HepG2 (cell line): Measurements from ENCODE around the gene ERC1. TPM values are rescaled to one million over a fixed set of nuclear protein-coding genes. Genes with fewer than 3 reads are reported as not detected.

Source experiments
- AHR ChIP-seq: IDR thresholded peaks from 2 replicates; pipeline ENCODE4 v1.6.1; 2018; ENCODE audit warnings: missing genetic modification reagents, missing compliant biosample characterization
- ARID2 ChIP-seq: sonication (generic); formaldehyde crosslinking; IDR thresholded peaks from 2 replicates; pipeline ENCODE4 v1.8.1; 2022; ENCODE audit warnings: mild to moderate bottlenecking, missing genetic modification reagents, borderline replicate concordance
- ARNTL ChIP-seq: sonication (generic); formaldehyde crosslinking; IDR thresholded peaks from 2 replicates; pipeline ENCODE4 v1.4.0; 2020; ENCODE audit warnings: mild to moderate bottlenecking, missing genetic modification reagents
- ATAD3A ChIP-seq: sonication (generic); formaldehyde crosslinking; IDR thresholded peaks from 2 replicates; pipeline ENCODE4 v1.4.0; 2020; ENCODE audit warnings: missing genetic modification reagents
- GZF1 ChIP-seq: sonication (generic); formaldehyde crosslinking; IDR thresholded peaks from 2 replicates; pipeline ENCODE4 v1.5.1; 2020; ENCODE audit warnings: mild to moderate bottlenecking, missing genetic modification reagents
- MIER2 ChIP-seq: IDR thresholded peaks from 2 replicates; pipeline ENCODE4 v1.6.1; 2016; ENCODE audit warnings: missing biosample characterization, missing genetic modification reagents
- MLLT10 ChIP-seq: sonication (generic); formaldehyde crosslinking; IDR thresholded peaks from 2 replicates; pipeline ENCODE4 v1.4.0; 2020; ENCODE audit warnings: missing genetic modification reagents
- MTF2 ChIP-seq: sonication (generic); formaldehyde crosslinking; IDR thresholded peaks from 2 replicates; pipeline ENCODE4 v1.5.0; 2020; ENCODE audit warnings: missing genetic modification reagents, borderline replicate concordance
- NCOA2 ChIP-seq: sonication (generic); formaldehyde crosslinking; IDR thresholded peaks from 2 replicates; pipeline ENCODE4 v1.8.0; 2022; ENCODE audit warnings: inconsistent platforms
- NR2F1 ChIP-seq, 2 experiments: fragments of 450-650 bp in 1 of 2; formaldehyde crosslinking in 1 of 2; IDR thresholded peaks; 2 replicates each; pipeline versions ENCODE4 v1.5.0 to v1.6.1; 2016 to 2020; ENCODE audit warnings: mild to moderate bottlenecking in 1 of 2, missing compliant biosample characterization in 1 of 2, missing genetic modification reagents in 1 of 2, moderate library complexity in 1 of 2
- NR3C1 ChIP-seq: sonication (generic); formaldehyde crosslinking; IDR thresholded peaks from 2 replicates; pipeline ENCODE4 v1.4.0; 2020; ENCODE audit warnings: missing genetic modification reagents
- PITX1 ChIP-seq: sonication (generic); formaldehyde crosslinking; IDR thresholded peaks from 2 replicates; pipeline ENCODE4 v1.5.1; 2020; ENCODE audit warnings: mild to moderate bottlenecking, missing genetic modification reagents
- SCMH1 ChIP-seq: sonication (generic); formaldehyde crosslinking; IDR thresholded peaks from 2 replicates; pipeline ENCODE4 v1.9.0; 2021; ENCODE audit warnings: missing genetic modification reagents, mild to moderate bottlenecking, borderline replicate concordance
- SKI ChIP-seq: fragments of 450-650 bp; IDR thresholded peaks from one replicate; pipeline ENCODE4 v1.6.1; 2018; ENCODE audit warnings: mild to moderate bottlenecking; ENCODE audit not compliant: partially characterized antibody
- SP5 ChIP-seq: IDR thresholded peaks from 2 replicates; pipeline ENCODE4 v1.6.1; 2016; ENCODE audit warnings: low read depth, borderline replicate concordance
- XBP1 ChIP-seq: sonication (generic); formaldehyde crosslinking; IDR thresholded peaks from 2 replicates; pipeline ENCODE4 v1.5.0; 2020; ENCODE audit warnings: missing genetic modification reagents
- ZBTB38 ChIP-seq: sonication (generic); formaldehyde crosslinking; IDR thresholded peaks from 2 replicates; pipeline ENCODE4 v1.5.1; 2020; ENCODE audit warnings: mild to moderate bottlenecking, missing genetic modification reagents
- ZBTB8A ChIP-seq: sonication (generic); formaldehyde crosslinking; IDR thresholded peaks from 2 replicates; pipeline ENCODE4 v1.4.0; 2020; ENCODE audit warnings: mild to moderate bottlenecking, low read depth, missing genetic modification reagents, borderline replicate concordance
- ZNF101 ChIP-seq: sonication (generic); formaldehyde crosslinking; IDR thresholded peaks from 2 replicates; pipeline ENCODE4 v1.4.0; 2020; ENCODE audit warnings: mild to moderate bottlenecking, low read depth, missing genetic modification reagents, borderline replicate concordance
- ZNF737 ChIP-seq: sonication (generic); formaldehyde crosslinking; IDR thresholded peaks from 2 replicates; pipeline ENCODE4 v1.5.0; 2020; ENCODE audit warnings: missing genetic modification reagents, mild to moderate bottlenecking, borderline replicate concordance
- ZNF788 ChIP-seq: sonication (generic); formaldehyde crosslinking; IDR thresholded peaks from 2 replicates; pipeline ENCODE4 v1.5.0; 2020; ENCODE audit warnings: mild to moderate bottlenecking, missing genetic modification reagents, borderline replicate concordance
- polyA plus RNA-seq, 8 experiments: library from polyadenylated mRNA; depleted of rRNA in 3 of 8; stranded (reverse) in 7 of 8; unstranded in 1 of 8; fragments of >200 nt; fragmentation: Illumina TruSeq in 4 of 8; extraction: Trizol in 4 of 8; gene quantifications; 2 replicates each; pipeline versions ENCODE4 v1.2.1 to v1.2.3, GENCODE V29; 2011 to 2016; ENCODE audit warnings: low read depth in 4 of 8, missing spikeins in 1 of 8, mixed read lengths in 1 of 8; ENCODE audit not compliant: insufficient read depth in 1 of 8
- total RNA-seq, 5 experiments: library from RNA; depleted of rRNA; stranded (reverse); fragments of >200 nt; fragmentation: Illumina TruSeq; extraction: Trizol; gene quantifications; 2 replicates each; pipeline ENCODE4 v1.2.3, GENCODE V29; 2016; ENCODE audit warnings: low read depth in 1 of 5
- TF ChIP-seq, protein P1 (sequence below): sonication (generic); formaldehyde crosslinking; IDR thresholded peaks from 2 replicates; pipeline ENCODE4 v1.4.0; 2020; ENCODE audit warnings: missing genetic modification reagents, low read depth, mild to moderate bottlenecking, borderline replicate concordance
- TF ChIP-seq, protein P2 (sequence below), 2 experiments: sonication (generic) in 1 of 2; formaldehyde crosslinking in 1 of 2; IDR thresholded peaks; 2 replicates each; pipeline versions ENCODE4 v1.4.0 to v1.6.1; 2016 to 2020; ENCODE audit warnings: borderline replicate concordance in 1 of 2, low read depth in 1 of 2, mild to moderate bottlenecking in 1 of 2, missing genetic modification reagents in 1 of 2

The ERC1 gene
- total and polyA plus RNA-seq, 2 of the 13 experiments (the other 11 are each of a cell fraction or from before 2014, with no cell fraction given) = 6.1 to 12.4 TPM

DNA sequence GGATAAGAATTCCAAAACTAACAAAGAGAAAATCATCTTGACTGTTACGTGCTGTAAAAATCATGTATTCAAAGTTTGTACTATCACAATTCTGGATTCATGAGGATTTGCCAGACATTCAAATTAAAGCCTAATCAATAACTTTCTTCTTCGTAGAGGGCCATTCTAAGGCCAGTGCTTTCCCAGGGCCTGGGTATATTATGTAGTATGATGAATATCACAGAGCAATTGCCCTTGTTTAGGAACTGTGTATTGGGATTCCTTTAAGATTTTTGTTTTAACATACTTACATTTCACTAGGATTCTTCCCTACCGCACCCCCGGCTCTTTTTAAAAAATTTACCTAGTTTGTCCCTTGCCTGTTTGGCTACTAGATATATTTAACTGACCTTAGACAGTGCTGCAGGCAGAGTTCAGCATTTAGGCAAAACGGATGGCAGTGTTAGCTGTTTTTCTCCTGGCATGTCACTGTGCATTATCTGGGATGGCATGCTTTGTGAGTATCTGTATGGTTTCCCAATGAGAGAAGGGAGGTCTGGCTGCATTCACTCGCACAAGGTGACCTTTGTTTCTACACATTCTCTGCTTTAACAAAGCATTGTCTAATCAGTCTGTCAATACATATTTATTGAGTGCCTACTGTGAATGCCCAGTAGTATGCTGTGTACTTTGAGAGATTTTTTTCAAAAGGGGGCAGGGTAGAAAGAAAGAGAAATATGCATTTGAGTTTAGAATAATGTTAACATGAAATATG is 63.3 kb downstream of the ERC1 start (continued):
- TF ChIP-seq MLLT10 (CRISPR knock-in tag) (no peak), SCMH1 (CRISPR knock-in tag) (no peak), MTF2 (CRISPR knock-in tag) (no peak), NR2F1 (CRISPR knock-in tag; IDR thresholded peaks at IDR 0.05) (no peak), SP5 (CRISPR knock-in tag) (peak; percentile 63; the same call in 1 of the 2 replicates), GZF1 (CRISPR knock-in tag) (no peak), PITX1 (CRISPR knock-in tag) (no peak), ZBTB8A (CRISPR knock-in tag) (no peak), NR3C1 (CRISPR knock-in tag) (no peak), ZNF101 (CRISPR knock-in tag) (no peak), MIER2 (CRISPR knock-in tag) (no peak), ZBTB38 (CRISPR knock-in tag) (no peak), ARNTL (CRISPR knock-in tag) (no peak), ZNF788 (CRISPR knock-in tag) (no peak), ZNF737 (CRISPR knock-in tag) (no peak), XBP1 (CRISPR knock-in tag) (no peak), SKI (no peak), AHR (CRISPR knock-in tag) (no peak), ARID2 (CRISPR knock-in tag) (no peak), NCOA2 (no peak), ATAD3A (CRISPR knock-in tag) (no peak)
- TF ChIP-seq, protein P1, sequence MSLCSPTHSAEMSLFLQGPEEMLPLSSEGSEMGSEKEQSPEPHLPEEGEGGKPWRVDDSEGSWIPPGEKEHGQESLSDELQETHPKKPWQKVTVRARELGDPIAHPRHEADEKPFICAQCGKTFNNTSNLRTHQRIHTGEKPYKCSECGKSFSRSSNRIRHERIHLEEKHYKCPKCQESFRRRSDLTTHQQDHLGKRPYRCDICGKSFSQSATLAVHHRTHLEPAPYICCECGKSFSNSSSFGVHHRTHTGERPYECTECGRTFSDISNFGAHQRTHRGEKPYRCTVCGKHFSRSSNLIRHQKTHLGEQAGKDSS = no peak
- TF ChIP-seq, protein P2, sequence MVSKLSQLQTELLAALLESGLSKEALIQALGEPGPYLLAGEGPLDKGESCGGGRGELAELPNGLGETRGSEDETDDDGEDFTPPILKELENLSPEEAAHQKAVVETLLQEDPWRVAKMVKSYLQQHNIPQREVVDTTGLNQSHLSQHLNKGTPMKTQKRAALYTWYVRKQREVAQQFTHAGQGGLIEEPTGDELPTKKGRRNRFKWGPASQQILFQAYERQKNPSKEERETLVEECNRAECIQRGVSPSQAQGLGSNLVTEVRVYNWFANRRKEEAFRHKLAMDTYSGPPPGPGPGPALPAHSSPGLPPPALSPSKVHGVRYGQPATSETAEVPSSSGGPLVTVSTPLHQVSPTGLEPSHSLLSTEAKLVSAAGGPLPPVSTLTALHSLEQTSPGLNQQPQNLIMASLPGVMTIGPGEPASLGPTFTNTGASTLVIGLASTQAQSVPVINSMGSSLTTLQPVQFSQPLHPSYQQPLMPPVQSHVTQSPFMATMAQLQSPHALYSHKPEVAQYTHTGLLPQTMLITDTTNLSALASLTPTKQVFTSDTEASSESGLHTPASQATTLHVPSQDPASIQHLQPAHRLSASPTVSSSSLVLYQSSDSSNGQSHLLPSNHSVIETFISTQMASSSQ (IDR thresholded peaks at IDR 0.05; ENCODE audit: low read depth) = no peak
- TF ChIP-seq, protein P2 (CRISPR knock-in tag; IDR thresholded peaks at IDR 0.05; ENCODE audit: borderline replicate concordance) = no peak; the same call in 1 of the 2 replicates
